NK-92 (cell line): Measurements from ENCODE around the gene PEX3.
"Not testable (repeated sequence)": the region's sequence is repeated elsewhere in the genome, so short reads cannot be mapped to it uniquely, and the experiment has no call there.

Experiments used
- DNase-seq: peaks from one replicate; lab custom pipeline; 2025; ENCODE audit not compliant: unreplicated experiment; lab: John Stamatoyannopoulos, UW

Gene PEX3

DNA sequence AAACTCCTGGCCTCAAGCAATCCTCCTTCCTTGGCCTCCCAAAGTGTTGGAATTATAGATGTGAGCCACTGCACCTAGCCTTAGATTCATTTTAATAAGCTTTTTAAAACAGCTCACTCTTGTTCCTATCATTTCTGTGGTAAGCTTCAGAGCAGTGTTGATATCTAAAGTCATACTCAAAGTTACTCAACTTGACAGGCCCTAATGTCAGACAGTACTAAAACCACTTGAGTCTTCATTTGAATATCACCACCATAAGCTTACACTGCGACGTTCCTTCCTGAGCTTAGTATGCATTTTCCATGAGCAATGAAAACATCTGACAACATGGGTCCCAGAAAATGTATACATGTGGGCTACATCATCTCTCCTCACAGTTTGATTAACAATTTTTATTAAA is 54.9 kb downstream of the PEX3 start:
- no peak for DNase-seq

DNA sequence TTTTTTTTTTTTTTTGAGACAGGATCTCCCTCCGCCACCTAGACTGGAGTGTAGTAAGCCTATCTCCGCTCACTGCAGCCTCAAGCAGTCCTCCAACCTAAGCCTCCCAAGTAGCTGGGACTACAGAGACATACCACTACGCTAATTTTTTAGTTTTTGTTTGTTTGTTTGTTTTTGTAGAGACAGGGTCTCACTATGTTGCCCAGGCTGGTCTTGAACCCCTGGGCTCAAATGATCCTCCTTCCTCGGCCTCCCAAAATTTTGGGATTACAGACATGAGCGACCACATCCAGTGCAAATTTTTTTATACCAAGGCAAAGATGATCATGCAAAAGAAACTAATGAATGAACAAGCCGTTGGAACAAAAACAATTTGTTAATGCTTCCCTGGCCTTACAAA is 55.6 kb downstream of the PEX3 start:
- no peak for DNase-seq

DNA sequence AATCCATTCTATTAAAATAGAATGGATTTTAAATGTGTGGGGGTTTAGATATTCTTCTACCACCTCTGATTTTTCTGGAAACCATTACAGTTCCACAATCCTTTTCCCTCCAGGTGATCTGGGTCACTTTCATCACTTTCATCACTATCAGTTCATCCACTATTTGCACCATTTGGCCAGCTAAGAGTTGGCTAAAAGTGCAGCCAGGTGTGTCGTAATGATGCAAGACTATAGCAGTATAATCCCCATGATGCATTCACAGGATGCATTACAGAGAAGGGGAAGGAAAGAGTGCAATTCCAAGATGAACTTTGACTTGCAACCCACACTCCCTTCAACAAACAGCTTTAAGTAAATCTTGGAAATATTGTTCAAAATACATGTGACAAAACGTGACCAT is 56.0 kb downstream of the PEX3 start:
- no peak for DNase-seq

DNA sequence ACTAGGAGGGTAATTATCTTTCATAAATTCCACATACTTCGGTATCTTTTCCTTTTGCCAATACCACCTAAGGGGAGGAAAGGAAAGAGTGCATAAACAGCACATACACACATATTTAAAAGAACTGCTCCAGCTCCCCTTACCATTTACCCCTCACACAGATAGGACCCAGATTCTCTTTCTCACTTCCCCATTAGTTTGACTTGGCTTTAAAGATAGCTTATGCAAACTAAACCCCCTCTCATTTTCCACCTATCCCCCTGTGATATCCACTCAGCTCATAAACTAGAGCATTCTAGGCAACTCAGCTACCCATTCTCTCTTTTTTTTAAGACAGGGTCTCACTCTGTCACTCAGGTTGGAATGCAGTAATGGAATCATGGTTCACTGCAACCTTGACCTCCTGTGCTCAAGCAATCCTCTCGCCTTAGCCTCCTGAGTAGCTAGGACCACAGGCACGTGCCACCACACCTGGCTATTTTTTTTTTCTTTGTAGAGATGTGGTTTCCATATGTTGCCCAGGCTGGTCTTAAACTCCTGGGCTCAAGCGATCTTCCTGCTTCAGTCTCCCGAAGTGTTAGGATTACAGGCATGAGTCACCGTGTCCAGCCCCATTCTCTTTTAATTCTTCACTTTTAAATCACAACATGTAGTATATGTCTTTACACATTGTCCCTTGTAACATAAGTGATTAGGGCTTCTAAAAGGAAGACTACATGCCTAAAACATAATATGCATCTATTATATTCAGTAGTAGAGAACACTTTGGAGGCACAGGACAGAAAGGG is 56.9 kb downstream of the PEX3 start:
- DNase-seq, result no peak

DNA sequence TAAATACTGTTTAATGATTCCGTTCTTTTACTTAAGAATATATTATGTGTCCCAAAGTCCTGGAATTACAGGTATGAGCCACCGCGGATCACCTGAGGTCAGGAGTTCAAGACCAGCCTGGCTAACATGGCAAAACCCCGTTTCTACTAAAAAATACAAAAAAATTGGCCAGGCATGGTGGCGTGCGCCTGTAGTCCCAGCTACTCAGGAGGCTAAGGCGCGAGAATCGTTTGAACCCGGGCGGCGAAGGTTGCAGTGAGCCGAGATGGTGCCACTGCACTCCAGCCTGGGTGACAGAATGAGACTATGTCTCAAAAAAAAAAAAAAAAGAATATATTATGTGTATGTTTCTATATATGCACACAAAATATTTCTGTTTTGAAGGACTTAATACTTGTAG is 59.7 kb downstream of the PEX3 start:
- not testable (repeated sequence) for DNase-seq

DNA sequence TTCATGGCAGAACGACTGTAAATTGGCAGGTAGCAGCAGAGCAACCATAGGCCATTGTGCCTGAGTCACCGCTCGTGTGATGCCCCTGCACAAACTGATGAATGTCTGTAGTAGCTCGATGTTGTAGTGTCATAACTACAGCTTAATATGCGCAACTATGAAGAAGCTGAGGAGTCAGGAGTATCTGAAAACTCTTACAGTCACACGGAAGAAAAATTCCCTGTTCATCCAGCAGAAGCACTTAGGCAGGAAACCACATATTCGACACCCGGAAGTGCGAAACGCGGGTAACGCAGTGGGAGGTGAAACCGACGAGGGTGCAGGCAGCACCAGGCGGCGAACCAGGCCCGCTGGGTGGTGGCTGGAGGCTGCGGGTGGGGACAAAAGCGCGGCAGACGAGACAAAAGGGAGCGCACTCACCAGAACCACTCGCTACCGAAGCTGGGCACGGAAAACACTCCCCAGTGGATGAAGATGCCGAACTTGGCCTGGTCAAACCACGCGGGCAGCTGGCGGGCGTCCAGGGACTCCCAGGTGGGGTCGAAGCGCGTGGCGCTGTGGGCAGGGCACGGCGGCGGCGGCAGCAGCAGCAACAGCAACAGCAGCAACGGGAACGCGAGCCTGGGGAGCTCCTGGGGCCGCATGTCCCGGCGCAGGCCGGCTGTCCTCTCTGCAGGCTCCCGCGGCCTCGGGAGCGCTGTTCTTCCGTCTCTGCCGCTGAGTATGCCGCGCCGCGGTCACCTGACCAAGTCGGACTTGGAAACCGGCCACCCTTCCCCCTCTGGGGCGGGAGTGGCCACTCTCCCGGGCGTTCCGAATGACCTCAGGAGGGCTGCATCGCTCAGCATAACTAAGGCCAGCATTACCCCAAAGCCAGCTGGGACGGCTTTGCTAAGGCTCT is 60.6 kb downstream of the PEX3 start, which contains the start of gene FUCA2:
TSS of gene FUCA2 (minus strand) at position 730 of the 901 bp plus-strand sequence. CDS start at position 644, 86 bp downstream.
- DNase-seq, result no peak

DNA sequence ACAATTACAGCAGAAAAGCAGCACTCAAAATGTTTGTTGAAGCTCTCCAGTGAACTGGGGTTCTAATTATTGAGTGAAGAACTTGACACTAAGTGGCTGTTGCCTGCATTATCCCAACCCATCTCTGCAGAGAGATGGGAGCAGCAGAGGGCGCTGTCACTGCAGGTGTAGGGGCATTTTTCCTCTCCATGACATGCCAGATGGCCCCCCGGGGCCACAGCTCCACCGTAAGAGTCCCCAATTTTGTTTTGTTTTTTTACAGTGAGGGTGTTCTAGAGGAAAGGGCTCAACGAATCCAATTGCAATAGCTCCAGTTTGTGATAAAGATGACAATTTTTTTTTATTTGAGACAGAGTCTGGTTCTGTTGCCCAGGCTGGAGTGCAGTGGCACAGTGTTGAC is 62.8 kb downstream of the PEX3 start:
- no peak for DNase-seq

DNA sequence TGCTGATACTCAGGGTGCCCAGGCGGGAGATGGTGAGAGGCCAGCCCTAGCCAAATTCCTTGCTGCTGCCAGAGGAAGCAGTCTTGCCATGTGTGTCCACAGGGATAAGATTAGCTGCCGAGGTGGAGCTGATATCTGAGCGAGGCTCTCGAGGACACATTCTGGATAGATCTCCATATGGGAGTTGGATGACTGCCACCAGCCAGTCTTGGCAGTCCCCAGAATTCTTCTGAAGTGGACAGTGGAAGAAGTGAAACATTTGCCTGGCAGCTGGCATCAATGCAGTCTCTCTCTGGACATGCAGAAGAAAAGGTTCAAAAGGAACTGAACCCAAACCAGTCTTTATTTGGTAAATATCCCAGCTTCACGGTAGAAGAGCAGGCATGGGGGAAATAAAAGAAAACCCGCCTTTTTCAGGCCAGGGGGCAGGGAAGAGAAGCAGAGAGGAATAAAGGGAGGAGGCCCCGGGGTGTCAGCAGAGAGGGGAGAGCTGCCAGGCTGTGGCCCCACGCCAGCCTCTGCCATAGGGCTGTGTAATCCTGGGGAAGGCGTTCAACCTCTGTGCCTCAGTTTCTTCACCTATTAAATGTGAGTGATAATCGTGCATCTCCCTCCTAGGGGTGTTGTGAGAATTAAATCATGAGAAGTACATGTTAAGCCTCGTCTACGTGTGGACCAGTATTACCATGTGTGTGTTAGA is 64.6 kb downstream of the PEX3 start:
- no peak for DNase-seq

DNA sequence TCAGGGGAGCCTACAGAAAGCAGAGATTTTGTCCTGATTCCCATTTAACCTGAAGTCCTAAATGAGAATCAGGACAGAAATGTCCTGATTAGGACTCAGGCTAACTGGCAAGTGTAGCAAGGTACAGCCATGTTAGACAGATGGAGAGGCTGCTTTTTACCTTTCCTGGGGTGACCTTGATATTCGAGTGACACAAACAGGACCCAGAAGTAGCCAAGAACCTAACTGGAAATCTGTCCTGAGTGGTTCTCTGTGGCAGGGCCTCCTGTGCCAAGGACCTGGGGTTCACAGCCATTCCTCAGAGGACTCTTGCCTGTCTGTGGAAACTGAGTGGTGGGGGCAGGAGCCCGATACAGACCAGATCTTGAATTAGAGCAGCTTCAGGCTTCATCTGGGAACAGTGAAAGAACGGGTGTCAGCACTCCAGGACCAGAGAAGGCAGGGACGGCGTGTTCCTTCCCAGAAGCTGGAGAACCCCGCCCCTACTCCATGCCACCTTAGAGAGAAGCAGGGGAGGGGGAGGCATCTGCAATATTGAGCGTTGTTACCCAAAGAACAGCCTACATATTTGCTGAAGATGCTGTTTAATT is 65.3 kb downstream of the PEX3 start:
- no peak for DNase-seq

DNA sequence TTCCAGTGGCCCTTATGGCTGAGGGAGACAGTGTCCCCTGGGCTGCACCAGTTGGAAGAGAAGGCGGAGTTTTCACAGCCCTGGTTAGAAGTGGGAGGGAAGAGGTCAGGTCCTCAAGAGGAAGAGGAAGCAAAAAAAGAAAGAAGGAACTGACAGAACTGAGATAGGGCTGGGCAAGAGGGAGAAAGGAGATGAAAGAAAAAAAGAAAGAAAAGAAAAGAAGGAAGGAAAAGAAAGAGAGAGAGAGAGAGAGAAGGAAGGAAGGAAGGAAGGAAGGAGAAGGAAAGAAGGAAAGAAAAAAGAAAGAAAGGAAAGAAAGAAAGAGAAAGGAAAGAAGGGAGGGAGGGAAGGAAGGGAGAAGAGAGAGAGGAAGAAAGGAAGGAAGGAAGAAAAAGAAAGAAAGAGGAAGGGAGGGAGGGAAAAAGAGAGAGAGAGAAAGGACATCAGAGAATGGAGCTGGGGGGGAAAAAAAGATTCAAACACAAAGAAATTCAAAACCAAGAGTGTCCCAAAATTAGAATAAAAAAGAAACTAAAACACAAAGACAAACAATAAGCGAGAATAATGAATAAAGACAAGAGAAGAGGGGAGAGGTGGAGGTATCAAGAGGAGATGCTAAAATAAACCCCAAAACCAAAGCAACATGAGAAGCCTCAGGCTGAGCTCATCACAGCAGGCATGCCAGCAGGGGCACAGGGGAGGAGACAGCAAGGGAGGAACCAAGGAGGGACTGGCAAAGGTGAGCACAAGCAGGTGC is 66.3 kb downstream of the PEX3 start:
- DNase-seq, result no peak

DNA sequence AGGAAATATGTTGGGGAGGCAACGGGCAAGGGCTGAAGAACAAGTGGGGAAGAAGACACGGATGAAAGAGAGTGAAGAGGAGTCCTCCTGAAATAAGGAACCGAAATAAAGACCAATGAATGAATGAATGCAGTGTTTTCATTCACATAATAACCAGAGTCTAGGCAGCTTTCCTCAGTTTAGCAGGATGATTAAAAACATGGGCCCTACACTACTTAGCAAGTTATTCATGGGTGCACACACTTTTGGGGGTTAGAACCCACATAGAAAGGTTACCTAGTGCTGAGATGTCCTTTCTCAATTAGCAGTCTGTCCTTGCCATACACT is 66.8 kb downstream of the PEX3 start:
- DNase-seq, result no peak

DNA sequence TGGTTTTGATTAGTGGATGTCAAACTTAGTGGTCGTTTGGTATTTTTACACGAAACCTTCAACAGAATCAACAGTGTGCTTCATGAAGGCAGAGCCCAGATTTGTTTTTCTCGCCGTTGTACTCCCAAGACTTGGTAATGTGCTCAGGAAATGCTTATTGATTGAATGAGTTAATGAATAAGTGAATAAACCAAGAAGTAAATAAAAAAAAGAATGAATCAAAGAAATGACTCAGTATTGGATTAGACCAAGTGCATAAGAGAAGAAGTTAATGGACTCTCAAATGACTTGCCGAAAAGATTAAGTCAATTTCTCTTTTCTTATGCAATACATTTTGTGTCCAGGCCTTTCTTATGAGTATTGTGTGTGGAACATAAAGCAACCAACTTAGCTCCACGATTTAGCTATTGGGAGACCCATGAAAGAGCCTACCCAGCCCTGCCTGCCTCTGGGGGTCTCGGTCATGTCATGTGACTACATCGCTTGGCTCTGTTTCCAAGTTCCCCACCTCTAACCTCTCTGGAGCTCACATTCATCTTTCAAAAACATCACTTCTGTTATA is 71.5 kb downstream of the PEX3 start:
- no peak for DNase-seq

DNA sequence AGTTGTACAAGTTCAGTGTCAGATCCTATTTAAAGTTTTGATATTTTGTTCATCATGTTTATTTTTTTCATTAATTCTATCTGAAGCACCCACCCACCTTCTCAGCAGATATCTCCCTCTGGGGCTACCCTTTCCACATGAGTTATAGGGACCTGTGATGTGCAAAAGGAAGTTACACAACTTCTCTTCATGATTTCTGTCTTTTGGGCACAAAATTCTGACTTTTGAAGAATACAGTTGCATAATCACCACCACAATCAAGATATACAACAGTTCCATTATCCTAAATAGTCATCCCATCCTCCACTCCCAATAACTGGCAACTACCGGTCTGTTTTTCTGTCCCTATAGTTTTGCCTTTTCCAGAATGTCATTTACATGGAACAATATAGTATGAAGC is 74.8 kb downstream of the PEX3 start:
- no peak for DNase-seq

DNA sequence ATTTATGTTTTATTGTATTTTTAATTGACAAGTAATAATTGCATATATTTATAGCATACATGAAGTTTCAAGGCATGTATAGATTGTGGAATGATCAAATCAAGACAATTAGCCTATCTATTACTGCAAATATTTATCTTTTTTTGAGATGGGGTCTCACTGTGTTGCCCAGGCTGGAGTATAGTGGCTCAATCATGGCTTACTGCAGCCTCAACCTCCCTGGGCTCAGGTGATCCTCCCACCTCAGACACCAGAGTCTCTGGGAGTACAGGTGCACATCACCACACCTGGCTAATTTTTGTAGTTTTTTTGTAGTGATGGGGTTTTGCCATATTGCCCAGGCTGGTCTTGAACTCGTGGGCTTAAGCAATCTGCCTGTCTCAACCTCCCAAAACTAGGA is 77.1 kb downstream of the PEX3 start:
- DNase-seq, result no peak

DNA sequence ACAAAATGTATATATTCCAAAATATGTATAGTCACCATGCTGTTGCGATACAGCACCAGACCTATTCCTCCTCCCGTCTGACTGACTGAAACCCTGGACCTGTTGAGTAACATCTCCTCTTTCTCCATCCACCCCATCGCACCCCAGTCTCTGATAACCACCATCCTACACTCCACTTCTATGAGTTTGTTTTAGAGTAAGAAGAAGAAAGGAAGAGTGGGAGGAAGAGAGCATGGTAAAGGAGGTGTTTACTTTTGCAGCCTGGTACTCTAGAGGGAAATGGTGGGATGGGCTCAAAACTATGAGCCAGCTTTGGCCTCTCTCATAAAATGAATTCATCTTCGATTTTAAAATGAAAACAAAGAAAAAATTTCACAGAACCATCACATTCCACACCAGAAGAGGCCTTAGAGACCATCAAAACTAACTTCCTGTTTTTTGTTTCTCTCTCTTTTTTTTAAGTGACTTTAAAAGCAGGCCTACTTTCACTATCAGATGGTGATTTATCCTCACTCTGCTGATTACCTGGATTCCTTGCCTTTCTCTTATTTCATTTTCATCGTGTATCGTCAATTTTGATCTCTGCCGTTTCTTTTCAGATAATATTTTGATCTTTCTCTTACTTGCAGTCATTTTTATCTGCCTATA is 77.7 kb downstream of the PEX3 start:
- no peak for DNase-seq

DNA sequence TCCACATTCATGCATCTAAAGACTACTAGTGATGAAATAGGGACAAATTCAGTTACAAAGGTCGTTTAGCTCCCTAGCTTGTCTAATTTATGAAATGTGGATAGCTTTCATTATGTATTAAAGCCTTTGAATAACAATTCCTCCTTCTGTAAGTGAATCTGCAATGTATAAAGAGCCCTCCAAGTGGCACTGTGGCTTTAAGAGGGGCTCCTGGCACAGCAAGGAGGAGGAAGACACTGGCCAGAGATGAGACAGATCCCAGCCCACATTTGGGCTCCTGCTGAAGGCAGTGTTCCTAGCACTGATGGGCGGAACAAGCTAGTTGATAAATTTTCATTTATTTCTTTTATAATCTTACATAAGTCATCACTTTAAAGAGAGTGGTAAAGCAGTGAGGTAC is 78.5 kb downstream of the PEX3 start:
- DNase-seq, result no peak

DNA sequence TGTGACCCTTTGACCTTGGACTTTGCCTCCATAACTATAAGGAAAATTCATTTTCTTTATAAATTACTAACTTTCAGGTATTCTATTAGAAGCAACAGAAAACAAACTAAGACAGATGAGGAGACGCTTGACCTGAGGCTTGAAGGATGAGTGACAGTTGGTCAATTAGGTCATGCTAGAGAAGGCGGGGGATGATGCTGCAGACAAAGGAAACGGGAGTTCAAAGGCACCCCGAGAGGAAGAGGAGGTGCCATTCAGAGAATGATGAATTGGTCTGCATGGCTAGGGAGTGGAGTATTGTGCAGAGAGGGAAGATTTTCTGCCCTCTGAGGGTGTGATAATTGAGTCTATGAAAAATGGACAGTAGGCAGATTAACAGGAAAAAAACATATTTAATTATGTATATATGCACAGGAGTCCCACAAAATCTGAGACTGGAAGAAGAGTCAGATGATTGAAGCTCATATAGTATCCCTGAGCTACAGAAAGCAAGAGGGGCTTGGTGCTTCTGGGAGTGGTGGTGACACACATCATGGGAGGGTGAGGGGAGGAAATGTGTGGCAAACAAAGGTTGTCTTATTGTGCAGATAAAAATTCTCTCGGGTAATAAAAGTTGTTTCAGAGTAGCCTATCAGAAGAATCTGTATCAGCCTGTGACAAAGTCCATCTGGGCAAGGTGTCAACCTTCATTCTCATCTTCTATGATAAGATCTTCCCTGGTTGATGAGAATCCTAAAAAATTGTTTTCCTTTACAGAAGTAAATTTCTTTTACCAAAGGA is 81.3 kb downstream of the PEX3 start:
- no peak for DNase-seq

DNA sequence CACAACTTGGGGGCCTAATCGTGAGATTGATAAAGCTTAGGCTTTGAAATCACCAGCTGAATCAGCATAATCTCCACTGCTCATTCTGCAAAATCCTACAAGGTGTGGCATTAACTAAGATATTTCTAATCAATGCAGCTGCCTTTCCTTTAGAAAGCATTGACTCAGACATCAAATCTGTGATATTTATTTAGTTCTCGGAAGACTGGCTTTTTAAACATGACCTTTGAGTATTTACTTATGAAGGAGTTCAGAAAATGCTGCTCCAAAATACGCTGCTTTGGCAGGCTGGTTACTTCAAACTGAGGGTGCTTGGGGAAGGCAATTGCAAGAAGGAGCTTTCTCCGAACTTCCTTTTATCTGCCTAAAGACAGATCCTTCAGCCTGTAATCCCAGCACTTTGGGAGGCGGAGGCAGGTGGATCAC is 84.6 kb downstream of the PEX3 start:
- DNase-seq, result no peak

DNA sequence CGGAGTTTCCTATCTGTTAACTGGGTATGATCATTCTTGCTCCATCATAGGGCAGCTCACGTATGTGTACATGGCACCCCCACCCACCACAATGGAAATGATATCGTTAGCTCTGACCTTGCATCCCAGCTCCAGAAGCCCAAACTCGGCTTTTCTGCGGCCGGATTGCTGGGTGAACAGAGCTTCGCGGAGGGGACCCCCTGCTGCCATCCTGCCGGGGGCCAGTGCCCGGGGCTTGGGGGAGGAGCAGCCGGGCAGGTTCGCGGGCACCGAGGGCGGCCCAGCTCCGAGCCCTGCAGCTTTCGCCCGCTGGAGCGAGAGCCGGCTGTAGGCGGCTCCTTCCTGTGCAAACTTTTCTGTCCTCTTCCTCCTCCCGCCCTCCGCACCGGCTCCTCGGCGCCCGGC is 85.9 kb downstream of the PEX3 start:
- no peak for DNase-seq
